NCI-H345 treated with DMSO at 0.1 percent for 48 hours (cell line): Measurements from ENCODE around the gene PC.

Source experiments
- DNase-seq: peaks from one replicate; lab custom pipeline; 2025; ENCODE audit not compliant: unreplicated experiment; lab: John Stamatoyannopoulos, UW

Gene PC

DNA sequence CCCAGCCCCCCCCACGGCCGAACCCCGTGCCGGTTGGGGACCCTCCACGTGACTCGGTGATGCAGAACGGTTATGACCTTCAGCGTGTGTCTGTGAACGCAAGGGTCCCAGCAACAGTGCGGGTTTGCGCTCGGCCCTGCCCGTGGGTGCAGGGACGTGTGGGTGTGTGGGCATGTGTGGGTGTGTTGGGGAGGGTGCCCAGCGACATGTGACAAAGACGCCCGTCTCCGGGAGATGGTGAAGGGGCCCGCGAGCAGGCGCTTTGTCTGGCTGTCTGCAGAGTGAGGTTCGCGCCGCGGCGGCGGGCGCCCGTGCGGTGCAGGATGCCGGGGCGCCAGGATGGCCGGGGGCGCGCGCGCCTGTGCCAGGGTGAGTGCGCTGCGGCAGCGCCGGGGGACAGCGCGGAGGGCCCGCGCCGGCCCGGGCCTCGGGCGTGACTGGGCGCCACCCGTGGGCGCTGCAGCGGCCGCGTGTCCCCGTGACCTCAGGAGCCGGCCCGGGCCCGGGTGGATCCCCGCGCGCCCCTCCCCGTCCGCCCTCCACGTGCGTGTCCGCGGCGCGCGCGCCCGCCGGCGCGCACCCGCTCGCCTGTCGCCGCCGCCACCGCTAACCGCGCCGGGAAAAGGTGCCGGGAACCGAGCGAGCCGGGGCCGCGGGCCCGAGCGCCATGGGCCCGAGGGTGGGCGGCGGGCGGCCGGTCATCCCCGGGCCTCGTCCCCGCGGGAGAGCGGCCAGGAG, 101.5 kb downstream of the PC start, which contains the start of gene LRFN4:
LRFN4 (plus strand) TSS at position 569 of the 738 bp plus-strand sequence. CDS start 681 bp downstream, outside the sequence.
- DNase-seq: no peak

DNA sequence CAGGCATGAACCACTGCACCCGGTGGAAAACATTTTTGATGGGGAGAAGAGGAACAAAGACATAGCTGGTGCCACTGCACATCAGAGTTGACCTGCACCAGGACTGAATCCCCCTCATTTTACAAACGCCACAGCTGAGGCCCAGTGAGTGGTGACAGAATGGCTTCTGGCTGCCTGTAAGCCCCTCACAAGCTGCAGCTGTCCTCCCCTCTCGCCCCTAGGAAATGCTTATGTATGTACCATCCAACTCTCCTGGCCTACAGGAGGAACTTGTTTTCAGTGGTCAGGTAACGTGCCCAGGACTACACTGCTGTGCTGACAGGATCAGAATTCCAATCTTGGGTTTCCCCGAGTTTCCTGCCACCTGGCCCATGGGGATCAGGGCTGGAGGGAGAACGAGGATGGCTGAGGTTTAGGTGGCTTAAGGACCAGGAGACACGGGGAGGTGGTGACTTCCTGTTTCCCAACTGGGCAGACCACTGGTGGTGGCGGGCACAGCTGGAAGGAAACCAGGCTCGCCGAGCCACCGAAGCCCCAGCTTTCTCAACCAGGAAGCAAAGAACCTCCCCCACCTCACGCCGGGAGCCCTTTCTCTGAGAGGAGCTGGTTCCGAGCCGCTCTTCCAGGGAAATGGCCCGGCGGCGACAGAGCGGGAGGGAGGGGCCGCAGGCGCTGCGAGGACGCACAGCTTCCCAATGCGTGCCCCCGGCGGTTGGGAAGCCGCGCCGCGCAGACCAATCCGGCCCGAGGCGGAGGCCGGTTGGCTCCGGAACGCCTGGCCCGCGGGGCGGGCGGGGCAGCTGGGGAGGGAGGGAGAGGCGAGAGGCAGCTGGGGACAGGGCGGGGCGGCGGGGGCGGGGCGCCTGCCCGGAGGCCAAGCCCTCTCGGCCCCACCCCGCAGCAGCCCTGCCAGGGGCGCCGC, 102.3 kb downstream of the PC start:
- peak; percentile 65 for DNase-seq

DNA sequence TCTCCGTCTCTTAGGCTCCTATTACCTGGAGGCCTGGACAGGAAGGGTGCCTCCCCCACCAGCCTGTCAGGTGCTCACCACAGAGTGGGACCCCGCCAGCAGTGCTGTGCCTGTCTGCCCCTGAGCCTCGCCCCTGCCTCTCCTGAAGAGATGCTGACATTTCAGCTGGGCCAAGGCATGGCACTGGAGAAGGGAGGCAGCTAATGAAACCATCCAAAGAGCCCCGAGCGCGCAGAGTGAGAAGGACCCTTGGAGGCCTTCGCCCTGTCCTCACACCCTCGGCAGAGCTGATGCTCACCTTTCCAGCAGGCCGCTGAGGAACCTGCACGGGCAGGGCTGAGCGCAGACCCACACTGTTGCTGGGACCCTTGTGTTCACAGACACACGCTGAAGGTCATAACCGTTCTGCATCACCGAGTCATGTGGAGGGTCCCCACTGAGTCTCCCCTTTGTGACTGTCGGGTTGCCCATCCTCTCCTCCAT, 103.4 kb downstream of the PC start:
- no peak for DNase-seq

DNA sequence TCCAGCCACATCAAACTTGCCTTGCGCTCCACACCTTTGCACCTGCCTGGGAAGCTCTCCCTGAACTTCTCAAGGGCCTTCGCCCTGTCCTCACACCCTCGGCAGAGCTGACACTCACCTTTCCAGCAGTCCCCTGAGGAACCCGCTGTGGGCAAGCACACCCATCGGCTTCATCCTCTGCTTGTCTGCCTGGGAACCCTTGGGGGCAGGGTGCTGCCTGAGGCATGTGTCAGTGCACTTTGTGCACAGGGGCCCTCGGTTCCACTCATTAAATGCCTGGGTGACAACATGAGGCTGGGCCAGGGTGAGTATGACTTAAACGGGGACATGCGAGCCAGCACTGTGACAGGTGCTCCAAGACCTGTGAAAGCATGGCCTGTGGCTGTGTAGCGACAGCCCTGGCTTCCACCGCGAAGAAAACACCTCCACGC, 103.9 kb downstream of the PC start:
- no peak for DNase-seq

DNA sequence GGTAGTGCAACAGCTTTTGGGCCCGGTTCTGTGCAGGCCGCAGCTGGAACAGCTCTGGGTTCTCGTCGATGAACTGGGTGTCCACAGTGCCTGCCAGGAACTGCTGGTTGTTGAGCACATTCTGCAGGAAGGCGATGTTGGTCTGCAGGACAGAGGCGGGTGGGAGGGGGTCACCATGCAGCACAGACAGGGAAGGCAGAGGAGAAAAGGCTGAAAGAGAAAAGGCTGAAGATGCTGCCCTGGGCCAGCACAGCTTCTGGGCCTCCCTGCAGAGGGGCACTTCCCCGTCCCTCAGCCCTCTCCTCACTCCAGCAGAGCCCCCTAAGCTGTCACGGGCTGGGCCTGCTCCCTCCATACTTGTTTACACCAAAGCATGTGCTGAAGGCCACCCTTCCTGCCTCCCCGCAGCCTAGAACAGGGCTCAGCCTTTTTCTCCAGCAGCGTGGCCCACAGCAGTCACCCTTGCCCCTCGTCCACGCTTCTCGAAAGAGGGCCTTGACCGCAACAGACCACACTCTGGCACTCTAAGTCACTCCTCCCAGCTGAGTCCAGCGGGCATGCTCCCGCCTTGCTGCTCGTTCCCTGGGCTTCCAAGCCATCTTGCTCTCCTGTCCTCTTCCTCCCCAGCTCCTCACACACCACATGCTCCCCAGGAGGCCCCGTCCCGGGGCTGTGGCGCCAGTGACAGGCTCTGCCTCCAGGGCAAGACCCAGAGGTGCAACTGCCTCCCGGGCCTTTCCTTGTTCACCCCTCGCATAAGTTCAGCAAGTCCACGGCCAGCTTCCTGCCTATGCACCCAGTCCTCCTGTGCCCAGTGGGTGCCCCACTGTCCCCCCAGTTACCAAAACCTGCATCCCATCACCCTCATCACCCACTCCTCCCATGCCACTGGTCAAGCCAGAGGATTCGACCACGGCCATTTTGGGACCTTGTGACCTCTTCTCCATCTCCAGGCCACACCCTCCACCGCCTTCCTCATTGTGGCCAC, 104.6 kb downstream of the PC start:
- no peak for DNase-seq

DNA sequence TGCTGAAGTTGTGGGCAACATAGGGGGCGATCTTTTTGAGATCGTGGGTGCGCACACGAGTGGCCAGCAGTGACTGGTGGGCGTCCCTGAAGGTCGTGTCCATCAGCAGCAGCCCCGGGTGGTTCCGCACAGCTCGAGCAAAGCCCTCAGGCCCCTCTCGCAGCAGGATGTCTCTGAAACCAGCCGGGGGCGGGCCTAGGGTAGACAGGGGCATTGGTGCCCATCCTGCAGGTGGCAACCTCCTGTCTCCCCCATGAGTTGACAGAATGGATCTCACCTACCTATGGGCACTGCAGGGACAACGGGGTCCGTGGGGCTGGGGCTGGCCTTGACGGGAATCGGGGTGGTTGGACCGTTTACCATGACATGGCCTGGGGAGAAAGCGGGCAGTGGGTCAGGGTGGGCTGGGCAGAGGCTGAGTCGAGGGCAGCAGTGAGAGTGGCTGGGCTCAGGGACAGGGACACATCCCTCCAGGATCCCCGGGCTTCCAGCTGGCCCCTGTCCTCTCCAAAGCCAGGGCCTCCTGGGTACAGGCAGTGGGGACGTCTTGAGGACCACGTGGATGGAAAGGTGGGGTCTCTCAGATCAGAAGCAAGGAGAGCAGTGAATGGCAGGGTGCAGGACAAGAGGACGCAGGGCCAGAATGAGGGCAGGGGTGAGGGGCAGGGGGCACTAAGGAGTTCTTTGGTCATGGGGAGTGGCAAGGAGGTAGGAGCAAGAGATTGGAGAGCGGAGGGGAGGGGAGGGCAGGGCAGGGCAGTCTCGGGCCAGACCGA, 105.5 kb downstream of the PC start:
- DNase-seq: no peak

DNA sequence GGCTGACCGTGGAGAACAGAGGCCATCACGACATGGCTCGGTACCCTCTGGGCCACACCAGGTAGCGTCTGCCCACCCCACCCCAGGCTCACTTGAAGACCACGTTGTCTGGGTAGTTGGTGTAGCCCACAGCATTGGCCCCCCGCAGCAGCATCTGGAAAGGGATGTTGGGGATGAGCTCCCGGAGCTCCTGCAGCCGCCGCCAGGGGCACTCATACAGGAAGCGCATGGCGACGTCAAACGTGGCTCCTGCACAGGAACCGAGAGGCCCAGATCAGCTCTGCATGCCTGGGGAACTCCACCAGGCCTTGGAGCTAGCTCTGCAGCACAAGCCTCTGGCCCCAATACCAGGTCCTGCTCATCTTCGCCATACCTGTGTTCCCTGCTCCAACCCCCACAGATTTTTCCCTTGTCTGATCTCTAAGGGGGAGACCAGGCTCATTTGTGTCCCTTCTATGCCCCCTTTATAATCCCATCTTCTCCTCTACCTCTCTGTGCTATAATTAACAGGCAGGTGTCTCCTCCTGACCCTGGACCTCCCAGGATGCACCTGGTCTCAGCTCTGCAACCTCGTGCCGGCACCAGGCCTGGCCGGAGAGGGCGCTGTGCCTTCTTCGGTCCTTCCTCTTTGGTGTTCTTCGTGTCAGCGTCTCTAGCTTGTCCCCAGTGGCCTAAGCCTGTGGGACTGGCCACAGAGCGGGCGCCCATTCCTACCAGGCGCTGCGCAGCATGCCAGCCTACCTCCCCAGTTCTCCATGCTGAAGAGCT, 106.3 kb downstream of the PC start:
- DNase-seq: no peak

DNA sequence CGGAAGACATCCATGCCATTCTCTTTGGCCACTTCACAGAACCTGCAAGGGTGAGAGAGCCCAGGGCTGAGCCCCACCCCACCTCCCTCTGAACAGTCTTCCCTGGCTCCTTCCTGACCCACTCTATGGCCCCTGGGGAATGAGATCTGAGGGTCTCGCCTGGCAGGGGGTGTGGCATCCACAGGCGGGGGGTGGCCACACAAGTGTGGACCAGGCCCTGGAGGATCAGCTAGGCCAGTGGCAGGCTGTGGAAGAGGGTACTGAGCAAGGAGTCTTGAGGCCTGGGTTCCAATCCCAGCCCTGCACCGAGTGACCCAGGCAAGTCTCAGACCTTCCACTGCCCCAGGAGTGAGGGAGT, 107.0 kb downstream of the PC start:
- DNase-seq: no peak

DNA sequence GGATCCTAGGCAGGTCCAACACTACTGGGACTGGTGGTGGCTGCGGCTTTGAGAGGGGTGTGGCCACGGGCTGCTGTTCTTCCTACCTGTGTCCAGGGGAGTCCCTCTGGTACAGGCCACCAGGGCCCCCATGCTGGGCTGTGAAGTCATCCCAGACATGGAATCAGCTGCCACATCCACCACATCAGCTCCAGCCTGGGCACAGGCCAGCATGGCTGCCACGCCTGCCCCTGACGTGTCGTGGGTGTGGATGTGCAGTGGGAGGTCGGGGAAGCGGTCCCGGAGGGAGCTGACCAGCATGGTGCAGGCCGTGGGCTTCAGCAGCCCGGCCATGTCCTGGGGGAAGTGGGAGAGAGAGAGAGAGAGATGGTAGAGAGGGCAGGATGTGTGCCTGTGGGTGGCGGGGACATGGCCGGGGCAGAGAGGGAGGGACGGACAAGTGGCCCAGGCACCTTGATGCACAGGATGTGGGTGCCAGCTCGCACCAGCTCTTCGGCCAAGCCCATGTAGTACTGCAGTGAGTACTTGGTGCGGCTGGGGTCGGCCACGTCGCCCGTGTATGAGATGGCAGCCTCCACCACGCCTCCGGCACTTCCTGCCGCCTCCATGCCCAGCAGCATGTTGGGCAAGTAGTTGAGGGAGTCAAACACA, 107.5 kb downstream of the PC start:
- no peak for DNase-seq

DNA sequence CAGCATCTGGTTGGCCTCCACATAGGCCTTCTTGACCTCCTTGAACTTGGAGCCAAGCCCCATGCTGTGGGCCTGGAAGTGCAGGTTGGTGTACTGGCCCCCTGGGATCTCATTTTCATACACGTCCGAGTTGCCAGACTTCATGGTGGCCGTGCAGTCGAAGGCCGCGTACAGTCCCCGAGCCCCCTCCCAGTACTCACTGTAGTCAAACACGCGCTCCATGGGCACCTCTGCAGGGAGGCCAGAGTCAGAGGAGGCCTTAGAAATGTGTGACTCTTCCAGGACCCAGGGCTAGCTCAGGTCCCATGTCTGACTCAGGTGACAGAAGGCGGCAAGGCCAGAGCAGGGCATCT, 108.0 kb downstream of the PC start:
- no peak for DNase-seq

DNA sequence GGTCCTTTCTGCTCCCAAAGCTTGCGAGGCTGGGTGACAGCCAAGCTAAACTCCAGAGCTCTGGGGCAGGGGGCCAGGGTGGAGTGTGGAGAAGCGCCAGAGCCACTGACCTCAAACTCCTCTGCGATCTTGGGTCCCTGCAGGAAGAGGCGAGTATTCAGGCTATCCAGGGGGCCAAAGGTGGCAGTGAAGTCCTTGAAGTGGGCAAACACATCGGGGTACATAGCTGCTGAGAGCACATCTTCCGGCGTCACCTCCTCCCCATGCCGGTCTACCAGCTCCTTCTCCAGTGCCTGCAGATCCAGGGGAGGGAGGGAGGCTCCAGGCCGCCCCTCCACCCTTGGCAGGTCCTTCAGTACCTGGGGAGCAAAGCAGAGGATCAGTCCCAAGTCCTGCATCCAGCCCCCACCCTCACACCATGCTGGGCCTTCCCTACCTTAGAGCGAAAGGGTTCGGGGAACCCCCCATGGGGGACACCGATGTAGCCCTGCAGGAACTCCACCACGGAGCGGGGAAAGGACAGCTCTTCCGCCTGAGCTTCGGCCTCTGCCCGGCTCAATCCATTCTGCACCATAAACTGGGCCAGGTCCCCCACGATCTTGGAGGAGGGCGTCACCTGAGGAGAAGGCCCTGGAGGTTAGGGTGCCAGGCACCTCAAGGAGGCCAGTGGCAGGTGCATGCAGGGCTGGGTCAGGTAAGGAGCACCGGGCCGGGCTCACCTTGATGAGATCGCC, 108.5 kb downstream of the PC start:
- DNase-seq: no peak

DNA sequence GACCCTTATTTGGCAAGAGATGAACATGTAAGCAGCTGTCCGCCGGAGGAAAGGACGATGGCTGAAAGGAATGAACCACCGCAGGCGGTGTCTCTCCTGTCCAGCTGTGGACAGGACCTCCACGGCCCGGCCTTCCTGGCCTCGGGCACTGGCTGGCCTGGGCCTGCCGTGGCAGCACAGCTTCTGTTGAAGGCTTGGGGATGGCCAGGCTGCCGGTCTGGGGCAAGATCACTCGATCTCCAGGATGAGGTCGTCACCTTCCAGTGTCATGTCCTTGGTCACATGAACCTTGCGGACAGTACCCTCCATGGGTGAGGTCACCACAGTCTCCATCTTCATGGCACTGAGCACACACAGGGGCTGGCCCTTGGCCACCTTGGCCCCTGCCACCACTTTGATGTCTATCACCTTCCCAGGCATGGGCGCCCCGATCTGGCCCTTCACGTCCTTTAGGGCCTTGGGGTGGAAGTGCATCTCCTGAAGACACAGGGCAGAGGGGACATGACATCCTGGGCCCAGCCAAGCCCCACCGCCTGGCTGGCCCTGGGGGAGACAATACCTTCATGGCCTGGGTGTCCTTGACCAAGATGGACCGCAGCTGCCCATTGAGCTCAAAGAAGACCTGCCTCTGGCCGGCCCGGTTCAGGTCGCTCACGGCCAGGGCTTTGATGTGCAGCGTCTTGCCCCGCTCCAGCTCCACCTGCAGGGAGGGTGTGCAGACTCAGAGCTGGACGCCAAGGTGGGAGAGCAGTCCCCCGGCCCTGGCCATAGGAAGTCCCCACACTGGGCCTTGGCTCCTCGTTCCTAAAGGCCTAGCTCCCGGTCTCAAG, 109.3 kb downstream of the PC start:
- no peak for DNase-seq

DNA sequence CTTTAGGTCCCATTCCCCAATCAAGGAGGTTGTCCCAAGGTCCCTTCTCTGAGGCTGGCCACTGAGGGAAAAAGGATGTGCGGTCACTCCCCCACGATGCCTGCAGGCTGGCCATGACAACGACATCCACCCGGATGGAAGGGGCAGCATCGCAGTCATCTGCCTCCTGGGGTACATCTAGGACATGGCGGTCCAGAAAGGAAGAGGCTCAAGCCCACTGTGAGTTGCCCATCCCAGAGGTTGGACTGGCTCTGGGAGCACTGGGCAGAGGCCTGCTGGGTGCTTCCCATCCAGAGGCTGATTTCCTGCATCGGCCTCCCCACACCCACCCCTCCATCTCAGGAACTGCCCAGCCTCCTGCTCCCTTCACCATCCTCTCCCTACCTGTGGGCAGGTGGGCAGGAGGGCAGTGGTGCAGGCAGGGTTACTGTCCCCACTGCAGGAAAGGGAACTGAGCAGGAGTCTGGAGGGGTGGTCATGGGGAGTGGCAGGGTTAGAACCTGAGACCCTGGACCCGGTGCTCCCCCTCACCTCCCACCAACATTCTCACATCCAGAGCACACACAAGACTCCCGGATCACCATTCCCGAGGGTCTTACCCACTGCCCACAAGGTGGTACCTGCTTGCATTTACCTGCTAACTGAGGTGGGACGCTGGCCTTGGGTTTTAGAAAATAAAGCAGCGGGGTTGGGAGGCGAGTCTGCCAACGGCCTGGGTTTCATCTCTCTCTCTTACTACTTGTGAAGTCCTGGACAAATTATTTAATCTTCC, 110.5 kb downstream of the PC start:
- no peak for DNase-seq

DNA sequence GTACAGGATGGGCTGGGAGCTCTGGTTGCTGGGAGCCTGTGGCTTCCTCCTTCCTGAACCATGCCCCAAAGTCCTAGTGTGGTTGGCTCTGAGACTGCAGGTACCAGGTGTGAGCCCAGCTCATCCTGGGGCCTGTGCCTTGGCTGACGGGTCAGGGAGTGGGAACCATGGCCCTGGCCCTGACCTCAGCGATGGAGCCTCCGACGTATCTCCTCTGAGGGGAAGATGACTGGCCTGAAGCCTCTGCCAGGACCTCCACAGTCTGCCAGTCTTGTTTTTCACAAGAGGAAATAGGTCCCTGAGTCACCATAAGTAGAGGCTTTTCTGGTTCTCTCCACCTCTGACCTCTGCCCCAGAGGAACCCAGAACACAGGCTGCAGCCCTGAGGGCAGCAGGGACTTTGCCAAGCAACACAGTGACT, 111.5 kb downstream of the PC start:
- no peak for DNase-seq

DNA sequence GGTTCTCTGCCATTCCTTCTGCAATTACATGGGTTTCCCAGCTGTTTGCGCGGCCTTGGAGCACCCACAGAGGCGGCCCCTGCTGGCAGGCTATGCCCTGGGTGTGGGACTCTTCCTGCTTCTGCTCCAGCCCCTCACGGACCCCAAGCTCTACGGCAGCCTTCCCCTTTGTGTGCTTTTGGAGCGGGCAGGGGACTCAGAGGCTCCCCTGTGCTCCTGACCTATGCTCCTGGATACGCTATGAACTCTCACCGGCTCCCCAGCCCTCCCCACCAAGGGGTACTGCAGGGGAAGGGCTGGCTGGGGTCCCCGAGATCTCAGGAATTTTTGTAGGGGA, 112.3 kb downstream of the PC start:
- DNase-seq: no peak

DNA sequence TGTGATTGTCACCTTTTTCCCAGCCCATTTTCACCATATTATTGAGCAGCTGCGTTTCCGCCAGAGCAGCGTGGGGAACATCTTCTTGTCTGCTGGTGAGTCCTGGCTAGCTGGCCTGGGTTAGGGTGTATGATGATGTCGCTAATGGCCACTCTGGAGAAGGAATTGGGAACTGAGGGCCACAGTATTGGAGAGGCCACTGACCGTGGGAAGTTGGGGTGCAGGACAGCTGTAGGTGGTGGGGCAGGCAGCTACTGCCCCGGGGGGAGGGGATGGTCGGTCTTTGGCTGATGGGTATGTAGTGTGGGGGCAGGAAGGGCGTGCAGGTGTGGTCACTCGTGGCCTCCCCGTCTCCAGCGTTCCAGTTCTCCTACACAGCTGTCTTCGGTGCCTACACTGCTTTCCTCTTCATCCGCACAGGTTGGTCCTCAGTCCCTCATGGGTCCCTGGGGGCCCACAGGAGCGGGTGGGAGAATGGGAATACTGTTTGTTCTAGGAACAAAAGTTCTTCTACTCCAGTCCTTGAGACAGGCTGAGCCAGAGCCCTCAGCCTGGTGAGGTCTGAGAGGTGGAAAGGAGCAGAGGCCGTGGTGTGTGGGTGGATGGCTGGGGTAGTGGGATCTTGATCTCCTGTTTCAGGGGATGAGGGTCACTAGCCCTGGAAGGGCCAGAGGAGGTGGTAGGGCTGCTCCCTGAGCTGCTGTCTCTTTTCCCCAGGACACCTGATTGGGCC, 112.9 kb downstream of the PC start:
- no peak for DNase-seq
